H1 (cell line): ENCODE measurements around the gene SEMA3C. TPM values are rescaled to one million over a fixed set of nuclear protein-coding genes. Genes with fewer than 3 reads are reported as not detected.

Experiments
- KDM5A ChIP-seq: fragments of 200-600 bp; IDR thresholded peaks from 2 replicates; pipeline ENCODE4 v1.7.1; 2012; ENCODE audit warnings: mild to moderate bottlenecking, low read length, inconsistent platforms, mixed read lengths
- RNF2 ChIP-seq: fragments of 200-900, 300-1000 bp; sonication (generic); IDR thresholded peaks from 2 replicates; pipeline ENCODE4 v1.7.1; 2016; ENCODE audit warnings: borderline replicate concordance, low read depth, mild to moderate bottlenecking, antibody characterized with exemption, low read length; ENCODE audit not compliant: poor library complexity, severe bottlenecking; ENCODE audit errors: missing control alignments
- SAP30 ChIP-seq: fragments of 300-600 bp; sonication (generic); IDR thresholded peaks from 2 replicates; pipeline ENCODE4 v1.7.1; 2012; ENCODE audit warnings: low read length, moderate library complexity, mild to moderate bottlenecking, inconsistent platforms; ENCODE audit not compliant: insufficient read depth, insufficient replicate concordance
- polyA plus RNA-seq, 7 experiments: library from polyadenylated mRNA; depleted of rRNA in 3 of 7; stranded (reverse) in 5 of 7; unstranded in 2 of 7; fragments of >200 nt in 5 of 7; fragments of 200-250 nt in 2 of 7; gene quantifications; 1 replicate in 5 of 7; 2 replicates in 1 of 7; 4 replicates in 1 of 7; pipeline versions ENCODE4 v1.2.1 to v1.2.3, GENCODE V29; 2011 to 2013; ENCODE audit warnings: missing spikeins in 2 of 7, mixed read lengths in 2 of 7
- total RNA-seq: library from RNA; stranded (reverse); fragmentation: NEBNext Ultra II Directional; extraction: Animal tissue kit (Norgen Biotek cat#: 25700); gene quantifications from 2 replicates; pipeline ENCODE4 v1.2.1, GENCODE V29; 2021
- TF ChIP-seq, protein P1 (sequence below): IDR thresholded peaks from 2 replicates; pipeline ENCODE4 v1.6.1; 2012; ENCODE audit warnings: low read length, inconsistent platforms

The SEMA3C gene
- total and polyA plus RNA-seq, 2 of the 8 experiments (the other 6 are each of a cell fraction or from before 2014, with no cell fraction given): 0.15 to 1.4 TPM

- TF ChIP-seq, protein P1, sequence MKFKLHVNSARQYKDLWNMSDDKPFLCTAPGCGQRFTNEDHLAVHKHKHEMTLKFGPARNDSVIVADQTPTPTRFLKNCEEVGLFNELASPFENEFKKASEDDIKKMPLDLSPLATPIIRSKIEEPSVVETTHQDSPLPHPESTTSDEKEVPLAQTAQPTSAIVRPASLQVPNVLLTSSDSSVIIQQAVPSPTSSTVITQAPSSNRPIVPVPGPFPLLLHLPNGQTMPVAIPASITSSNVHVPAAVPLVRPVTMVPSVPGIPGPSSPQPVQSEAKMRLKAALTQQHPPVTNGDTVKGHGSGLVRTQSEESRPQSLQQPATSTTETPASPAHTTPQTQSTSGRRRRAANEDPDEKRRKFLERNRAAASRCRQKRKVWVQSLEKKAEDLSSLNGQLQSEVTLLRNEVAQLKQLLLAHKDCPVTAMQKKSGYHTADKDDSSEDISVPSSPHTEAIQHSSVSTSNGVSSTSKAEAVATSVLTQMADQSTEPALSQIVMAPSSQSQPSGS: no peak
- TF ChIP-seq KDM5A: no peak
- TF ChIP-seq SAP30: no peak
- TF ChIP-seq RNF2: no peak
Measured at GRCh38 chr7:80779456-80779855, 139.4 kb downstream of the SEMA3C start (continued).
